DLD1 (cell line): Measurements from ENCODE around the gene MCTP1.

ENCODE experiments used
- in situ Hi-C: cut with HindIII; loops from 2 replicates; pipeline ENCODE4 v1.10.0; 2017; ENCODE audit warnings: low sequenced_read_pairs

The MCTP1 gene

DNA sequence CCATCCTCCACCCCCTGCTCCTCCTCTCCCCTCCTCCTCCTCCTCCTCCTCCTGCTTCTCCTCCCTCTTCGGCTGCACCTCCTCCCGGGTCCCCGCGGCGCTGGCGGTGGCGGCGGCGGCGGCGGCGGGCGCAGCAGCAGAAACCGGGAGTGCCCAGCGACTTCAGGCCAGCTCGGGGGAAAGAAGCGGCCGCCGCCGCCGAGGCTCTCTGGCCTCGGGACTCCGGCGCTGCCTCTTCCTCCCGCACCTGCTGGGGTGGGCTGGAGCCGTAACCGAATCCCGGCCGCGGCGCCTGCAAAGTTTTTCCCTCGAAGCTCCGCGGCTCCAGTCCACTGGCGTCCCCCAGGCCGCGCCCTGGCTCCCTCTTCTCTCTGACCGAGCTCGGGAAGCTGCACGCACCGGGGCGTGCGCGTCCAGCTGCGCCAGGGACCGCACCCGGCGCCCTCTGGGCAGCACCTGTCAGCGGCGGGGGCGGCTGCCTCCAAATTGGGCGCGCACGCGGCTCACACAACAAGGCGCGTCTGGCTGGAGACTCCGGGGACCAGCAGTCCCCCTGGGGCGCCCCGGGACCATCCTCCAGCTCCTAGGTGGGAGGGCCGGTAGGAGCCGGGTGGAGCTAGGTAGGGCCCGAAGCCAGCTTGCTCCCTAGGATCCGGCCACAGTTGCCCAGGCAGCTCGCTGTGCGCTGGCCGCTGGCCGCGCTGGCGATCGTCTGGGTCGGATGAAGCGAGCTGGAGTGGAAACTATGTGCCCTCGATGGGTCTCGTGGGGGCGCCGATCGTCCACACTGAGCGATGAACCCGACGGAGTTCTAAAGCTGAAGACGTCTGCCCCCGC, at the start of gene MCTP1:
Gene MCTP1 (minus strand): TSS at position 523 of the 837 bp plus-strand sequence.
- in situ Hi-C loops = no loop called here

DNA sequence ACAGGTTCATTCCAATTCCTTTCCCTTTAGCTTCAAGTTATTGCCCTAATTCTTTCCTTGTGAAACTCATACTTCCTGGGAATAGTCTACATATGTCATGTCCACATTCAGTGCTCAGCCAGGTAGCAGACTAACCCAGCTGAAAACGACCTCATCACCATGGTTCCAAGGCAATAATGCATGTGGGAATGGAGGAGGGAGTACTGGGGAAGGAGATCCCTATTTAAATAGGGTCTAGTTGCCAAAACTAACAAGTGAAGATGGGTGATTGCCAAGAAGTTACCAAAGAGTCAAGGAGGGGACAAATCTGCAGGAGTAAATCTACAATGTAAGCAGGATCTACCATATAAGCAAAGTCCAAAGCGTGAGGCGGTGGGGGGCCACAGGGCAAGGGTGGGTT, 47.3 kb upstream of the MCTP1 start:
- in situ Hi-C loops = no loop called here

DNA sequence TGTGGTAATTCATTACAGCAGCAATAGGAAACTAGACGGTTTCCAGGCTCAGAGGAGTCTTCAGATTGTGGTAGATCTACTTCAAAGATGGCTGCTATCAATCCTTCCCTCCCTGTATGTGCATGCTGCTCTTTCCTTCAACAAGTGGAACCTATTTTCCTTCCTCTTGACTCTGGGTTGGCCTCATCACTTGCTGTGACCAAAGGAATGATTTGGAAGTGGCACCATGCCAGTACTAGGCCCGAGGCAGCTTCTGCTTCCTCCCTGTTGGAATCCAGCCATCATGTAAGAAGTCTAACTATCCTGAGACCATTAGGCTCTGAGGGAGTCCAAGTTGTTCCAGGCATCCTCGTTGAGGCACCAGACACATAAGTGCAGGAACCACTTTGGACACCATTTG, 46.5 kb upstream of the MCTP1 start:
- in situ Hi-C loops = no loop called here

DNA sequence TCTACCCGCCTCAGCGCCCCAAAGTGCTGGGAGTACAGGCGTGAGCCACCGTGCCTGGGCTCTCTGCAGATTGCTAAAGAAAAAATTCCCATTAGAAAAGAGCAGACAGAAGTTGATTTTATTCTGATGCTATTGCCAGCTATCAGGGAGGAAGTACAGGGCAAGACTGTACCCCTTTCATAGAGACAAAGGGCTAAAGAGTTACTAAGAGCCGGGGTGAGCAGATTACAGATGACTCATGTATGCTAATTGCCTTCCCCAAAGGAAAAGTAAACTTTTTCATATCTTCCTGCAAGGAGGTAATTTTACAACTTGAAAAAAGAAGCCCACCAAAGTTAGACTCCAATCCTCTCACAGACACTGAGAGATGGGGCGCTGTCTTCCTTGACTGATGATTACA, 42.3 kb upstream of the MCTP1 start:
- in situ Hi-C loops = no loop called here

DNA sequence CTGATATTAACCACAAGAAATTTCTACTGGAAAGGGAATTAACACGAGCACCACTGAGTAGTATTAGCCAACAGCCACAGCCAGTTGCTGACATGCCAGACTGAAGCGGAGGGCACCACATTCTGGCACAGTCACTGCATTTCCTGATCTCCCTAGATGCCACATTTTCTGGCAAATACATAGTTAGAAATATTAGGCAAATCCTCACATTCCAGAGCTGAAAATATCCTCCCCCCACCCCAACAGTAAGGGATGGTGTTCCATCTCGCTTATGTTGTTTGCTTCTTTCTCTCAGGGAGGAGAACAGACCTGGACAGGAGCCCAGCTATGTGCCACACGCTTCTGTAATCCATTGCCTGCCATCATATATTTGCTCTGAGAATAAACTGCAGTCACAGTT, 32.8 kb upstream of the MCTP1 start:
- in situ Hi-C loops = no loop called here

DNA sequence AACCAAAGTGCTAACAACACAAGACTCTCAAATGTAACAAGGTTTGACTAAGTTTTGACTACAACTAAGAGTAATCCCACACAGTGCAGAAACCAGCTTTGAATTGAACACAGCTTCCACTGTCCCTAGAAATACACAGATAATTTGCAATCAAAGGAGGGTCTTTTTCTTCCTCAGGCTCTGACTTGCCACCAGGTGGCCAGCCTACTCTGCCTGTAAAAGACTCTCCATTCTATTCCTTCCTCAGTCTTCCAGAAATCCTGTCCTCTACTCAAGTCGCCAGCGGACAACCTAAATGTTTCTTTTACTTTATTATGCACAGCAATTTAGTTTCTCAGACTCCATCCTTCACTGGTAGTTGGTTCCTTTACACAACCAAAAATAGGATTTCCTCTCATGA, 32.2 kb upstream of the MCTP1 start:
- in situ Hi-C loops = no loop called here

DNA sequence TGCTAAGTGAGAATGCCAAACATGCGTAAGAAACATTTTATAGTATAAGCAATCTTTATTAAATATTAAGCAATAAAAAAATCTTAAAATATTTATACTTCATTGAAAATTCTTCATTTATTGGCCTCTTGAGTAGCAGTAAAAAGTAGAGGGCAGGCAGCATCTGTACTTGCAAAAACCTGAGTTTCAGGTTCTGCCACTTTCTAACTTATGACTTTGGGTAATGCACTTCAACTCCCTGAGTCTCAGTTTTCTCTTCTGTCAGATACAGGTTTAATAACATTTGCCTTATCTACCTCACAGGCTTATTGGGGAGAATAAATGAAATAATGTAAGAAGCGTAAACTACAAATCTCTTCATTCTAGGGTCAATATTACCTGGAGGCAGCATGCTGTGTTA, 19.8 kb upstream of the MCTP1 start:
- in situ Hi-C loops = no loop called here

DNA sequence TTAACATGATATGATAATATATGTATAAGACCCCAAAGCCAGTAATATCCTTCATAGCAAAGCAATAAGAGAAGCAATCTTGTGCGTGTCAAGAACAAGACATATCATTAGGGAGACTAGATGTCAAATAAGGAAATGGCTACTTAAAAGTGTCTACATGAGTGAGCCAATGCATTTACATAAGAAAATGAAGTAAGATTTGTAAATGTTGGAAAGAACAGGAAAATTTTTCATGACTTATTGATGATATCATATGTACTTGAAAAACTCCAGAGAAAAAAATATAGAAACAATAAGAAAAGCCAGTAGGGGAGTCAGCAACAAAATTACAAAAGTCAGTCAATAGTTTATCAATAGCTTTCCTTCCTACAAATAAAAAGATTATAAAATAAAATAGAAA, 13.8 kb upstream of the MCTP1 start:
- in situ Hi-C loops = no loop called here

DNA sequence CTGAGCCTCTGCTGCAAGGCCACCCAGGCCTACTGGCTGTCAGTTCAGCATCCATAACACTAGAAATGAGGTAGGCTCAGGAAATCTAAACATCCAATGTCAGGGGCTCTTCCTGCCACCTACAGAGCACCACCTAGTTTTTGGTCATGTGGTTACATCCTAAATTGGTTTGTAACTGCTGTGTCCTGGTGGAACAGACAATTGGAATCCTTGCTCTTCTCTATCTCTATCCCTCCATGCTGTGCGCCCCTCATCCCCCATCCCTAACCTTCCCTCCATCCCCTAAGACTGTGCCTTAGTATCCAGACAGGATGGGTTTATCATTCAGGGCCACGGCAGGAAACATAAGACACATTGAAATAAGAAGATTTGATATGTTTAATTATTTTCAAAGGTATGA, 11.4 kb upstream of the MCTP1 start:
- in situ Hi-C loops = no loop called here

DNA sequence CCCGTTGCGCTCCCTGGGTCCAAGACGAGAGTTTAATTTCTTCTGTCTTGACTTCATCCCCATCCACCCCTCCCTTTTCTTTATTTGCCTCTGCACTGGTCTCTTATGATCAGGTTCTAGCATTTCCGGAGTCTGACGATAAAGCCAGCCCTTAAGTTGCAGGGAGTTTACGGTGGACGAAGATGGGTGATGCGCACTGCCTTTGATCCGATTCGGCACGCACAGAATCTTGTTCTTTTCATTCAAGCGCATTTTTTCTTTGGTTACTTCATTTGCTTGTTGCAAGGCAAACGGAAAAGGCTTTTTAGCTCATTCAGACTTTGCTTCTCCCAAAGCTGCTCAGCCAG, 488 bp upstream of the MCTP1 start:
- in situ Hi-C loops = no loop called here

DNA sequence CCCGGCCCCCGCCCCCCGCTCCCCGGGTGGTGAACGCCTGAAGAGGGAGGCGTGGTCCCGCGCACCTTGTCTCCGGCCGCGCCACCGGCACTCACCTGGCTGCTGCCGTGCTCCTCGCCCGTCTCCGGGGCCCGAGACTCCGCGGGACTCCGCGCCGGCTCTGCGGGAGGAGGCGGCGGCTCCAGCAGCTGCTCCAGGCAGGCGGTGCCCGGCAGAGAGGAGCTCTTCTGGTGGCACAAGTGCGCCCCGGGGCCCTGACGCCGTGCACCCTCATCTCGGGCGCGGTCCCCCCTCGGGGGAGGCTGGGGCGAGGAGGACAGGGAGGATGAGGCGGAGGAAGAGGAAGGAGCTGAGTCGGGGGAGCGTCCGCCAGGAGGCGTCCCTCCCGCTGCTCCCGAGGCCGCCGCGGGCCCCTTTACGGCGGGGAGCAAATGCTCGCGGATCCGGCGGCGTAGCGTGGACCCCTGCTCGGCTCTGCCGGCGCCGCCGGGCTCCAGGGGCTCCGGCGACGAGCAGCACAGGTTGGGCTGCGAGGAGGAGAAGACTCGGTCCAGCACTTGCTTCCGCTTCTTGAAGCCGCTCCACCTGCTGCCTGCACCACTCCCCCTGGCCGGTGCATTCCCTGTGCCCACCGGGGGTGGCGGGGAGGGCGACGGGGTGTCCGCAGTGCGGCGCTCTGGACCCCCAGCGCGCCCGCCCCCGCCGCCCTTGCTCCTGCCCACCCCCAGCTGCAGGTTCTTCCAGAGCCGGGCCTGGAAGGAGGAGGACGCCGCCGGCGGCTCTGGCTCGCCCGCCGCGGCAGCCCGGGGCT, 928 bp downstream of the MCTP1 start:
- in situ Hi-C loops = no loop called here

DNA sequence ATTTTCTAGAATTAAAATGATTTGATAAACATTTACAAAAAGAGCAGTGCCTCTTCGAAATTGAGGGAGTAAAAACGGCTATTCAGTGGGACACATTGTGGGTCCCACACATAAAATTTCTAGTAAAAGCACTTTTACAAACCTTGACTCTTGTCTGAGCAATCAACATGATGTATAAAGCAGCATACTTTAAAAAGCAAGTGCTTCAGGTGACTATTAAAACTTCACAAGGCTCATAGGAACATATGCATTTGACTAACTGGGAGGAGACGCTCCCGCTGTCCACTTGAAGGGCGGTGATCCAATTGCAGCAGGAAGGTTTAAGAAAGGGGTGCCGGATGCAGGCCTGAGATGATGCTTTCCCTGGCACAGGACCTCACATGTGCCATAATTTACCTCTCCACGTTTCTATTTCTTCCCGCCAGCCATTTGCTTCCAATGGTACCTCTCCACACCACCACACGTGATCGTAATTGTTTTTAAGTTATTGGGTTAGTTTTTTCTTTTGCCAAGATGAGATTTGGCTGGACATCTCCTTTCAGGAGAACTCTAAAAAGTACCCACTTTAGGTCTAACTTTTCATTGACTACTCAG, 1.8 kb downstream of the MCTP1 start:
- in situ Hi-C loops = no loop called here

DNA sequence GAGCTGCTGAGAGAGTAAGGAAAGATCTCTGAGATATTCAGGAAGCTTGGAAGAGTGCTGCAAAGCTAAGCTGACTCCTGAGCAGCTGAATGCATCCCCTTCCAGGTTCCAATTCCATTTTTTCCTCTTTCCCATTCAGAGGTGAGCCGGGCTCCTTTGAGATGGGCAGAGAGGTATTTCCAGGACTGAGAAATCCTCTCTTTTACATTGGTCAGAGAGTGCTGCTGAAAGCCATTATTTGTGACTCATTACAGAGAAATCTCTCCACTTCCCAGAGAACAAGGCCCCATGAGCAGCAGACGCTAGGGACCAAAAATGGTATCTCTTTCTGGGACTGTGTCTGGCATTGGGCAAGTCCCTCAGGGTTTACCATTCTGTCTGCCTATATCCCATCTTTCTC, 3.7 kb downstream of the MCTP1 start:
- in situ Hi-C loops = no loop called here

DNA sequence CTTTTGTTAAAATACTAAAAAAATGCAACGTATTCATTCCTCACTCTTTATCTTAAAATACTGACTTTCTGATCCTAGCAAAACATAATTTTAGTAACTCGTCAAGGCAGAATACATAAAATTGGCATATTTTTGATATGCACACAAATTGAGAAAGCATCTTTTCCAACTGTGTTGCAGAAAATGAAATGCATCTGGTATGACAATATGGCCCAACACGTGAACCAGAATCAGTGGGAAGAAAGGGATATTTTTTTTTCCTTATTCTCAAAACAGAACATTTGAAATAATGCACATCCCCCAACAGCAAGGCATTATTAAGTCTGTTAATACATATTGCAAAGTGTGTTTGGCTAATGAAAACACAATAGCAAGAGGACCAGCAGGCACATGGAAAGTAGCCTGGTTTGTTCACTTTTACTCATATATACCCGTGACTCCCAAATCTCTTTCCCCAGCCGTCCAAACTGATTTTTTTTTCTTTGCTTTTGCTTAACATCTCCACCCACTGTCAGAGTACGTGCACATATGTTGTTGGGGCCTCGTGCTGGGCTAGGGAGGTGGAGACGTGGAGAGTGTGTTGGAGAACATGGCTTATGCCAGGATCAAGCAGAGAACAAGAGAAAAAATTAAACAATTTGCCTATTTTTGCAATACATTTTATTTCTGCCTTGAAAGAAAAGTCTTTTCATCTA, 4.3 kb downstream of the MCTP1 start:
- in situ Hi-C loops = no loop called here

DNA sequence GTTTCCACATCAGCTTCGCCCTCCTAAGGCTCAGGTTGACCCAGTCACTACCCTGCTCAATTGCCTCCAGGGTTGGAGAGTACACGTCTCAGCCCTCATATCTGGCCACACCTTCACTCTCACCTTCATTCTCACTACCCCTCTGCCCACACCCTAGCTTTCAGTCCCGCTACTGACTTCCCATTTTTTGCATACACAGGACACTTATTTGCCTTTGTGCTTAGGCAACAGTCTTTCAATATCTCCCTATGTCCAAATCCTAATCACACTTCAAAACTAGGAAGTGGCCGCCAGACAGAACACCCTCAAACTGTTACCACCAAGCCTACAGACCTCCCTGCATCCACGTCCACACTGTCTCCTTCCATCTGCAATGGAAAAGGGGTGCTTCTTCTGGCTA, 10.9 kb downstream of the MCTP1 start:
- in situ Hi-C loops = no loop called here

DNA sequence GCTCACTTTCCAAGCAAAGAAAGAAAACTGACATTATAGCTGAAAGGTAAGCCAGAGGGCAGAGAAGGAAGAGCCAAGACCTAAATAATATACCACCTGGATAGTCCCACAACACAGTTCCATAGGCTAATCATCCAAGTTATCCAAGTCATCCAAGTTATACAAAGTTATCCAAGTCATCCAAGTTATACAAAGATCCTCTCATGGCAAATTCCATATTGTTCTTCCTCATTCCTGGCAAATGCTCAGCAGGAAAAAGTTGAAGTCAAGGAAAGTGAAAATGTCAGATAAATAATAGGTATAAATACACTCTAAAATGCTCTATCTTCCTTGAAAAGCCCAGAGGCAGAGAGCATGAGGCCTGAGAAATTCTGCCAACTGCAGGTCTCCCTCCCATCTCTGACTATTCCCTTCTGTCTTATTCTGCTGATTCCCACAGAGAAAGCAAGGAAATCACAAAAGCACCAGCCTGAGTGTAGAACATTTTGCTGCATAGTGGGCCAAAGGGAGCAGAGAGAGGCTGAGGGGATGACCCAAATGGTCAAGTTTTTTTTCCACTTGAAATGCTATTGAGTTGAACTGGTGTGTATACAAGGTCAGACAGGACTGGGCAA, 12.5 kb downstream of the MCTP1 start:
- in situ Hi-C loops = no loop called here

DNA sequence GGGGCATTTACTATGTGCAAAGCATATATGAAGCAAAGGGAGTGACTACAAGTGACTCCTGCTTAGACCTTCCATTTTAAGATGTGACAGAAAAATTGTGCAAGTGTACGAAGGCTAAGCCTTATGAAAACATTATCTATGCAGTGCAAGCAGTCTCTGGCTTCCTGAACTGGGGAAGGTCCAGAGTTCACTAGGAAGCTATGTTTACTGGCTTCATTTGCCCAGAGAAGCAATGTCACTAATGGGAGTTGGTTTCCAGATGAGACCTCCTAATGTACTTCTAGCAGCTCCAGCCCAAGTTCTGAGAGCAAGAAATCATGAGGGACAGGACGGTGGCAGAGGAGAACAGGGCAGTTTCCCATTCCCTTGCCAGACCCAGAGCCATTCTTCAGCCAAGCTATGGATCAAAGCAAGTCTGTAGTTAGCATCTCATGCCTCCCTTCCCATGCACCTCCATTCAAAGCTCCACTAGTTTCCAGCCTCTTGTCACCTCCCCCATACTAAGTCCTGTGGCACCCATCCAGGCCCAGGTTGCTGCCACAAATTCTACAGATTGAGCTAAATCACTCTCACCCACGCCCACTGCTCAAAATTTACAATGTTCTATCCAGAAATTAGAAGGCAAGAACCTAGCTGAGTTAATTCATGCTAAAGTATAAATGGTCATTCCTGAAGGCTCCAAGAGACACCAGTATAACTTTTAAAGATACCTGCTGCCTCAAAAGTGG, 21.8 kb downstream of the MCTP1 start:
- in situ Hi-C loops = no loop called here

DNA sequence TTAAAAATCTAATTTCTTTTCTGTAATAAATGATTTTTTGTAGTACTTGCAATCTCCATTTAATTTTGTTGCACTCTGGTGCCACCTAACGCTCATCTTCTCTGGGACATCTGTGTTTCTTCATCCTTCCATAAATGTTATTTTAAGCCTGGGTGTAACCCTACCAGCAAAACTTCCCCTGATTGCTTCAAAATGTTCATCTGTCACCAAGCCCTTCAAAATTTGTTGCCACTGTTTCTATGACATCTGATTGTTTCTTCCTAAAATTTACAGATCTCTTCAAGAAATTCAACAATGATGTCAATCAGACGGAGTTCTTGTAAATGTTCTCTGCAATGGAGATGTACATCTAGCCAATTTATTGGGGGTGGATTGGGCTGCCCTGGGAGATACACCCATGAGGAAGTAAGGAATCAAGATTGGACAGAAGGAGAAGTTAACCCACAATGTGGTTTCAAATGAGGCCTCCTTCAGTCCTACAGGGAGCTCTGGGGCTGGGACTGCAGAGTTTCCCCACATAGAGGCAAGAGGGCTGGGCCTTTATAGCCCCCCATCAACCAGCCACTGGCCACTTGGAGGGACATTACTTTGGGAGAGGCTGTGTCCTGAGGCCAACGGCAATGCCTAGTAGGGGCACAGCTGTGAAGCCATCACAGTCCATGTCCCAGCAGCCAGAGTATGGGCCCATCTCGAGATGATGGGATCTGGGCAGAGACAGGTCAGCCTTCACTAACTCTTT, 23.3 kb downstream of the MCTP1 start:
- in situ Hi-C loops = no loop called here

DNA sequence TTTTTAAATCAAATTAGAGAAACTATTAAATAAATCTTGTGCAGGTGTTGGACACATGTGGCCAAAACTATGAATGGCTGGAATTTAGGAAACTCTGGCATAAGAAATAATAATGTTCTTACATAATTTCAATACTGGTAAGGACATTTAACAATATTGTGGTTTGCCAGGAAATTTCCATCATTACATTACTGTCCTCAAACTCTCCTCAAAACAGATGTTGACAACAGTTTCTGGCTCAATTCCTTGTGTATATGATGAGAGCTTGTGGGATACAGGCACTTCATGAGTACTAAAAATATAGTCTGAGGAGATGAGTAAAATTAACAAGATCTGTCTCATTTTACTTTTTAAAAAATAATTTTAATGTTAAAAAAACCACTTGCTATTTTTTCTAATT, 27.9 kb downstream of the MCTP1 start:
- in situ Hi-C loops = no loop called here

DNA sequence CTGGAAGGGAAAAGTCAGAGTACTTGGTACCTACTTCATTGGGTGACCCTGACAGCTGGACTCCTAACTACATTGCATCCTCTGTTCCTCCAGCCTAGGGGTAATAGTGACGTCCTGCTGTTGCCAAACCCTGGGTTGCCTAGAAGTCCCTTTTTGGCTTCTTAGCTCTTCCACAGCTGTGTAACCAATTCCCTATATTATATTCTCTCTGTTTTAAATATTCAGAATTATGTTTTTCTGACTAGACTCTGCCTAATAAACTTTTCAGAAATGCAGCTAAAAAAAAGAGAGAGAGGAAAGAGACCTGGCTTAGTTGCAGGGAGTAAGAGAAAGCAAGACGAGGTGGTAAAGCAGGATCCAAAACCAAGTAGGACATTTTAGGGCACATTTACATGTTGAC, 28.4 kb downstream of the MCTP1 start:
- in situ Hi-C loops = no loop called here
